Neural progenitor cell (in vitro differentiated cells): ENCODE results near the gene RTL5. TPM values are rescaled to one million over a fixed set of nuclear protein-coding genes. Genes with fewer than 3 reads are reported as not detected.

Experiments
- DNase-seq: peaks from one replicate; pipeline ENCODE4 v3.0.0-alpha.2; 2016; ENCODE audit warnings: low spot score
- H2AFZ ChIP-seq: fragments of 200-600 bp; sonication (generic); replicated peaks from 2 replicates; pipeline ENCODE4 v1.6.1; 2016; ENCODE audit warnings: antibody characterized with exemption
- H3F3A ChIP-seq: fragments of 200-600 bp; sonication (generic); 2 replicates; pipeline ENCODE4 v1.6.1; 2016; ENCODE audit warnings: antibody characterized with exemption, low read depth
- H3K27ac ChIP-seq: fragments of 200-600 bp; sonication (generic); 2 replicates; pipeline ENCODE4 v1.5.1; 2016; ENCODE audit warnings: mild to moderate bottlenecking
- H3K27me3 ChIP-seq: fragments of 200-600 bp; sonication (generic); 2 replicates; pipeline ENCODE4 v1.6.1; 2016; ENCODE audit warnings: mild to moderate bottlenecking, moderate library complexity
- H3K36me3 ChIP-seq: fragments of 200-600 bp; sonication (generic); 2 replicates; pipeline ENCODE4 v1.5.1; 2016
- H3K4me1 ChIP-seq: fragments of 200-600 bp; sonication (generic); 2 replicates; pipeline ENCODE4 v1.6.1; 2016; ENCODE audit warnings: mixed run types
- H3K4me2 ChIP-seq: fragments of 200-600 bp; sonication (generic); 2 replicates; pipeline ENCODE4 v1.6.1; 2016
- H3K4me3 ChIP-seq: fragments of 200-600 bp; sonication (generic); 2 replicates; pipeline ENCODE4 v1.5.1; 2016
- H3K79me2 ChIP-seq: fragments of 200-600 bp; sonication (generic); 2 replicates; pipeline ENCODE4 v1.6.1; 2016; ENCODE audit warnings: low read depth
- H3K9ac ChIP-seq: fragments of 200-600 bp; sonication (generic); 2 replicates; pipeline ENCODE4 v1.6.1; 2016
- H3K9me3 ChIP-seq: fragments of 200-600 bp; sonication (generic); 2 replicates; pipeline ENCODE4 v1.5.1; 2016; ENCODE audit warnings: low read depth
- H4K20me1 ChIP-seq: fragments of 200-600 bp; sonication (generic); 2 replicates; pipeline ENCODE4 v1.6.1; 2016; ENCODE audit warnings: low read depth
- H3K27ac Mint-ChIP-seq: 3 replicates; pipeline ENCODE4 v1.8.0; 2021; ENCODE audit warnings: mixed read lengths
- H3K27me3 Mint-ChIP-seq: 2 replicates; pipeline ENCODE4 v1.8.0; 2022; ENCODE audit warnings: low read depth, mild to moderate bottlenecking, inconsistent platforms, moderate library complexity, mixed read lengths; ENCODE audit not compliant: insufficient read depth
- H3K36me3 Mint-ChIP-seq: 3 replicates; pipeline ENCODE4 v1.8.0; 2021; ENCODE audit warnings: mixed read lengths
- H3K4me1 Mint-ChIP-seq: 3 replicates; pipeline ENCODE4 v1.8.0; 2021; ENCODE audit warnings: mixed read lengths
- H3K4me3 Mint-ChIP-seq: 3 replicates; pipeline ENCODE4 v1.8.0; 2021; ENCODE audit warnings: mild to moderate bottlenecking, moderate library complexity, mixed read lengths
- H3K9me3 Mint-ChIP-seq: 3 replicates; pipeline ENCODE4 v1.8.0; 2020; ENCODE audit warnings: mixed read lengths
- CTCF ChIP-seq: fragments of 200-600 bp; sonication (generic); IDR thresholded peaks from 2 replicates; pipeline ENCODE4 v1.5.1; 2017; ENCODE audit warnings: antibody characterized with exemption, mild to moderate bottlenecking
- EZH2 ChIP-seq: fragments of 200-600 bp; sonication (generic); IDR thresholded peaks from 2 replicates; pipeline ENCODE4 v1.6.1; 2017; ENCODE audit warnings: antibody characterized with exemption, mild to moderate bottlenecking, moderate library complexity
- EZH2phosphoT487 ChIP-seq: fragments of 200-600 bp; sonication (generic); IDR thresholded peaks from 2 replicates; pipeline ENCODE4 v1.6.1; 2017; ENCODE audit warnings: antibody characterized with exemption
- total RNA-seq: library from RNA; depleted of rRNA; stranded (reverse); fragments of >200 nt; gene quantifications from 2 replicates; pipeline ENCODE4 v1.2.3, GENCODE V29; 2015; ENCODE audit warnings: low replicate concordance

The RTL5 gene
- total RNA-seq, 1 donor from 2014 or later, result 1.0 TPM

GRCh38 chrX:72158773-72159172 is 27.1 kb upstream of the RTL5 start:
- DNase-seq, result no peak
- H3K27me3 Mint-ChIP-seq, result peaks cover 2% of the 10 kb centered on the region
- no peaks in the 10 kb centered on the region for H3K36me3 Mint-ChIP-seq

GRCh38 chrX:72146527-72146926 is 14.8 kb upstream of the RTL5 start:
- H3K4me3 Mint-ChIP-seq, result no peak overlapping the region
- Histone ChIP-seq H3K27ac (no peak overlapping the region), H3K4me1 (peaks cover 11% of the 10 kb centered on the region), H3F3A (no peaks in the 10 kb centered on the region), H3K4me3 (no peak overlapping the region), H3K4me2 (no peak overlapping the region), H2AFZ (no peak overlapping the region), H3K9me3 (no peaks in the 10 kb centered on the region), H3K36me3 (no peaks in the 10 kb centered on the region), H3K27me3 (no peaks in the 10 kb centered on the region), H3K79me2 (no peaks in the 10 kb centered on the region), H3K9ac (no peak overlapping the region), H4K20me1 (no peaks in the 10 kb centered on the region)
- H3K4me1 Mint-ChIP-seq, result peaks cover 28% of the 10 kb centered on the region
- H3K36me3 Mint-ChIP-seq, result peaks cover 2% of the 10 kb centered on the region
- DNase-seq, result no peak
- TF ChIP-seq CTCF, result no peak
- TF ChIP-seq EZH2phosphoT487, result no peak
- TF ChIP-seq EZH2, result no peak
- H3K27me3 Mint-ChIP-seq, result peaks cover 5% of the 10 kb centered on the region
- H3K9me3 Mint-ChIP-seq, result no peaks in the 10 kb centered on the region
- H3K27ac Mint-ChIP-seq, result no peak overlapping the region

More at GRCh38 chrX:72158773-72159172, 27.1 kb upstream of the RTL5 start:
- no peak overlapping the region for H3K4me3 ChIP-seq
- H3K9me3 ChIP-seq, result no peaks in the 10 kb centered on the region
- no peak overlapping the region for H3K27ac Mint-ChIP-seq
- H3K4me1 Mint-ChIP-seq, result no peaks in the 10 kb centered on the region
- H3K27ac ChIP-seq, result no peak overlapping the region
- H2AFZ ChIP-seq, result no peak overlapping the region
- H3K4me3 Mint-ChIP-seq, result no peak overlapping the region
- H3K9ac ChIP-seq, result no peak overlapping the region
- no peaks in the 10 kb centered on the region for H3K4me1 ChIP-seq
- H3K9me3 Mint-ChIP-seq, result peaks cover 32% of the 10 kb centered on the region
- H3K4me2 ChIP-seq, result no peak overlapping the region
- H3F3A ChIP-seq, result no peaks in the 10 kb centered on the region
- no peaks in the 10 kb centered on the region for H3K27me3 ChIP-seq
- H4K20me1 ChIP-seq, result no peaks in the 10 kb centered on the region
- TF ChIP-seq EZH2phosphoT487 (no peak), CTCF (no peak), EZH2 (no peak)
- H3K79me2 ChIP-seq, result no peaks in the 10 kb centered on the region
- H3K36me3 ChIP-seq, result no peaks in the 10 kb centered on the region

- Histone ChIP-seq H3K27ac (no peak overlapping the region), H2AFZ (no peak overlapping the region)
- peaks cover 5% of the 10 kb centered on the region for H3K27me3 Mint-ChIP-seq
Observed at GRCh38 chrX:72145181-72145580, 13.5 kb upstream of the RTL5 start.

More at GRCh38 chrX:72145181-72145580, 13.5 kb upstream of the RTL5 start:
- no peaks in the 10 kb centered on the region for H3K79me2 ChIP-seq
- peaks cover 32% of the 10 kb centered on the region for H3K4me1 Mint-ChIP-seq
- no peak overlapping the region for H3K4me2 ChIP-seq
- H3K27me3 ChIP-seq, result no peaks in the 10 kb centered on the region
- peak overlapping the region; percentile 76 for H3K27ac Mint-ChIP-seq
- peaks cover 7% of the 10 kb centered on the region for H3K36me3 Mint-ChIP-seq
- H3K36me3 ChIP-seq, result no peaks in the 10 kb centered on the region
- no peak overlapping the region for H3K4me3 Mint-ChIP-seq
- no peaks in the 10 kb centered on the region for H4K20me1 ChIP-seq
- peaks cover 11% of the 10 kb centered on the region for H3K4me1 ChIP-seq
- H3K4me3 ChIP-seq, result no peak overlapping the region
- H3K9me3 Mint-ChIP-seq, result peaks cover 4% of the 10 kb centered on the region
- TF ChIP-seq EZH2phosphoT487 (no peak), EZH2 (no peak), CTCF (no peak)
- H3K9me3 ChIP-seq, result no peaks in the 10 kb centered on the region
- DNase-seq, result no peak
- H3K9ac ChIP-seq, result no peak overlapping the region
- no peaks in the 10 kb centered on the region for H3F3A ChIP-seq
